Kidney (tissue), 14 donors: ENCODE data around the gene WFS1. TPM values are rescaled to one million over a fixed set of nuclear protein-coding genes. Genes with fewer than 3 reads are reported as not detected.
A peak's percentile ranks its signal among the peaks of the same experiment; 100 is the strongest.

Source experiments
- DNase-seq, 5 donors: peaks; one replicate each; pipeline ENCODE4 v3.0.0-alpha.2; 2013 to 2020
- FAIRE-seq: peaks from 2 replicates; lab custom pipeline; 2012; peaks lifted over from hg19 to GRCh38; lab: Jason Lieb, UNC
- H3K27ac ChIP-seq, 2 donors: one replicate each; pipeline ENCODE4 v1.7.0; 2013; ENCODE audit warnings: low read depth in 2 of 2, low read length in 2 of 2, inconsistent platforms in 1 of 2
- H3K27me3 ChIP-seq: one replicate; pipeline ENCODE4 v1.7.1; 2013; ENCODE audit warnings: low read length, inconsistent platforms; ENCODE audit not compliant: control insufficient read depth, insufficient read depth
- H3K36me3 ChIP-seq, 3 donors: one replicate each; pipeline versions ENCODE4 v1.7.0 to v1.7.1; 2013; ENCODE audit warnings: low read length in 3 of 3, control low read depth in 1 of 3, inconsistent platforms in 1 of 3; ENCODE audit not compliant: insufficient read depth in 3 of 3, control insufficient read depth in 2 of 3
- H3K4me1 ChIP-seq, 3 donors: one replicate each; pipeline versions ENCODE4 v1.7.0 to v1.7.1; 2013; ENCODE audit warnings: low read length in 3 of 3, inconsistent platforms in 1 of 3, low read depth in 1 of 3; ENCODE audit not compliant: control insufficient read depth in 2 of 3, insufficient read depth in 2 of 3
- H3K4me3 ChIP-seq, 3 donors: one replicate each; pipeline versions ENCODE4 v1.7.0 to v1.8.1; 2013; ENCODE audit warnings: low read length in 3 of 3, control low read depth in 1 of 3, inconsistent platforms in 1 of 3
- H3K9ac ChIP-seq, 3 donors: one replicate each; pipeline versions ENCODE4 v1.7.0 to v1.7.1; 2013; ENCODE audit warnings: low read length in 3 of 3, control low read depth in 1 of 3, inconsistent platforms in 1 of 3
- H3K9me3 ChIP-seq, 3 donors: one replicate each; pipeline versions ENCODE4 v1.7.0 to v1.7.1; 2013; ENCODE audit warnings: low read length in 3 of 3, control low read depth in 1 of 3, inconsistent platforms in 1 of 3; ENCODE audit not compliant: control insufficient read depth in 2 of 3, insufficient read depth in 1 of 3
- intact Hi-C: fragments of 100-400 bp; cut with DNase I; formaldehyde crosslinking; loops from one replicate; pipeline ENCODE4 v1.11.1; 2022
- polyA plus RNA-seq: library from polyadenylated mRNA; stranded (reverse); fragments of 350-450 nt; fragmentation: Illumina TruSeq; extraction: RNeasy Lipid Tissue Mini Kit (QIAGEN cat#74804); gene quantifications from one replicate; pipeline ENCODE4 v1.2.3, GENCODE V29; 2014; ENCODE audit warnings: low read depth, low replicate concordance; ENCODE audit not compliant: insufficient read depth
- total RNA-seq: library from RNA; stranded (reverse); fragmentation: NEBNext Ultra II Directional; extraction: Animal tissue kit (Norgen Biotek cat#: 25700); gene quantifications from one replicate; pipeline ENCODE4 v1.2.1, GENCODE V29; 2021
- TF ChIP-seq, protein P1 (sequence below): IDR thresholded peaks from 3 replicates; pipeline ENCODE4 v1.5.1; 2012; ENCODE audit warnings: mild to moderate bottlenecking, moderate library complexity, borderline replicate concordance; ENCODE audit not compliant: insufficient read depth; ENCODE audit errors: extremely low read depth
- donor health status: control.
- donor health status: control.
- donor health status: control.
- donor health status: control.
- donor health status: control.
- donor health status: DM: yes; HTN: yes; CAD: no.
- donor health status: Normal renal cell carcinoma (clear cell type).

Gene WFS1
- total and polyA plus RNA-seq, 2 donors from 2014 or later, result 20.8 to 31.4 TPM

DNA sequence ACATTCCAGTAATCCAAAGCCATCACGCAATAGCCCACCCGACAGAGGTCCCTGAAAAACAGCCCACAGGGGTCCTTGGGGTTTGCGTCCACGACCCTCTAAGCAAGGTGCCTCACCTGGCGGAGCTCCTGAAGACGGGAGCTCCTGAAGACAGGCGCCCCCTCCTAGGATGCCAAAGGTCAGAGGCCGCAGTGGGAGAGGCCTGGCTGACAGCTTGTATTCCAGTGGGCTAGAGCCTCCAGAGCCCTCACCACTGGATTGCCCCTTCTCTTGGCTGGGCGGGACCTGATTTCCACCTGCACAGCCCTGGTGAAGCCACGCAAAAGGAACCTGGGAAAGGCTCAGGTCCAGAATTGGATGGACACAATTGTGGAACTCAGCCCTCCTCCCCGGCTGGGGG lies 29.7 kb upstream of the WFS1 start:
- Histone ChIP-seq H3K27ac (no peak overlapping the region), H3K4me1 (no peaks in the 10 kb centered on the region), H3K27me3 (no peaks in the 10 kb centered on the region), H3K36me3 (no peaks in the 10 kb centered on the region), H3K4me3 (no peak overlapping the region), H3K9ac (no peak overlapping the region), H3K9me3 (peaks cover 0 to 3% (median 0%) of the 10 kb centered on the region in 3 donors)
- DNase-seq, result peak in 1 of 5 donors; percentile 27
- intact Hi-C loops, result no loop called here
- TF ChIP-seq, protein P1, sequence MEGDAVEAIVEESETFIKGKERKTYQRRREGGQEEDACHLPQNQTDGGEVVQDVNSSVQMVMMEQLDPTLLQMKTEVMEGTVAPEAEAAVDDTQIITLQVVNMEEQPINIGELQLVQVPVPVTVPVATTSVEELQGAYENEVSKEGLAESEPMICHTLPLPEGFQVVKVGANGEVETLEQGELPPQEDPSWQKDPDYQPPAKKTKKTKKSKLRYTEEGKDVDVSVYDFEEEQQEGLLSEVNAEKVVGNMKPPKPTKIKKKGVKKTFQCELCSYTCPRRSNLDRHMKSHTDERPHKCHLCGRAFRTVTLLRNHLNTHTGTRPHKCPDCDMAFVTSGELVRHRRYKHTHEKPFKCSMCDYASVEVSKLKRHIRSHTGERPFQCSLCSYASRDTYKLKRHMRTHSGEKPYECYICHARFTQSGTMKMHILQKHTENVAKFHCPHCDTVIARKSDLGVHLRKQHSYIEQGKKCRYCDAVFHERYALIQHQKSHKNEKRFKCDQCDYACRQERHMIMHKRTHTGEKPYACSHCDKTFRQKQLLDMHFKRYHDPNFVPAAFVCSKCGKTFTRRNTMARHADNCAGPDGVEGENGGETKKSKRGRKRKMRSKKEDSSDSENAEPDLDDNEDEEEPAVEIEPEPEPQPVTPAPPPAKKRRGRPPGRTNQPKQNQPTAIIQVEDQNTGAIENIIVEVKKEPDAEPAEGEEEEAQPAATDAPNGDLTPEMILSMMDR, result no peak
- FAIRE-seq, result no peak

DNA sequence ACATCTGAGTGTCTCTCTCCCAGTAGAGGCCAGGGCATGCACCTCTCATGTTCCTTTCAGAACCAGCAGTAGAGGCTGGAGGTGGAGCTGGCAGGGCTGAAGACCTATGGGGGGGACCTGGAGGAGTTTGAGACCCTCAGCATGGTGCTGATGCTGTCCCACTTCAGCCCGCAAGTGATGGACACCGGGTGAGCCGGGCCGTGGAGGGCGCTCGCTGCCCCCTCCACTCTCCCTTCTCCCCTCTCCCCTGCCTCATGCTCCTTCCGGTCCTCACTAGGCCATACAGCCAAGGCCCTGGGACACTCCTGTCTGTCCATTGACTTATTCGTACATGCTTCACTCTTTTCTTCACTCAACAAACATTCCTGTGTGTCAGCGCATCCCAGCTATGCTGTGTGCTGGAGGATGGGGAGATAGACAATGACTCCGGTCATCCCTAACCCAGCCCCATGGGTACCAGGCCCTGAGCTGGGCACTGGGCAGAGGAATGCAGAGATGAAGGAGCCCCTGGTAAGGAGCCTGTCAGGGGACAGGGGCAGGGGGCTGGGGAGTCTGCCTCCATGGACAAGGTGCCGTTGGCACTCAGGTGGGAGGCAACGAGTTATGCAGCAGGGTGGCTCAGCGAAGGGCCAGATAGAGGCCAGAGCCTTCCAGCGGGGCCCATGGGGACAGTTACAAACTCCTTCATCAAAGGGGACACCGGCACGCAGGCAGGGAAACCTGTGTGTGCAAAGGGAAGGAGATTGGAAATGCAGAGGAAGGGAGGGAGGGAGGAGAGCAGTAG lies 28.4 kb upstream of the WFS1 start:
- Histone ChIP-seq H3K4me1 (no peaks in the 10 kb centered on the region), H3K36me3 (no peaks in the 10 kb centered on the region), H3K9ac (no peak overlapping the region), H3K4me3 (no peak overlapping the region), H3K27ac (no peak overlapping the region), H3K27me3 (no peaks in the 10 kb centered on the region), H3K9me3 (peaks cover 0 to 3% (median 0%) of the 10 kb centered on the region in 3 donors)
- TF ChIP-seq, protein P1, result no peak
- DNase-seq, result peak in 1 of 5 donors; percentile 35
- intact Hi-C loops, result no loop called here
- no peak for FAIRE-seq

DNA sequence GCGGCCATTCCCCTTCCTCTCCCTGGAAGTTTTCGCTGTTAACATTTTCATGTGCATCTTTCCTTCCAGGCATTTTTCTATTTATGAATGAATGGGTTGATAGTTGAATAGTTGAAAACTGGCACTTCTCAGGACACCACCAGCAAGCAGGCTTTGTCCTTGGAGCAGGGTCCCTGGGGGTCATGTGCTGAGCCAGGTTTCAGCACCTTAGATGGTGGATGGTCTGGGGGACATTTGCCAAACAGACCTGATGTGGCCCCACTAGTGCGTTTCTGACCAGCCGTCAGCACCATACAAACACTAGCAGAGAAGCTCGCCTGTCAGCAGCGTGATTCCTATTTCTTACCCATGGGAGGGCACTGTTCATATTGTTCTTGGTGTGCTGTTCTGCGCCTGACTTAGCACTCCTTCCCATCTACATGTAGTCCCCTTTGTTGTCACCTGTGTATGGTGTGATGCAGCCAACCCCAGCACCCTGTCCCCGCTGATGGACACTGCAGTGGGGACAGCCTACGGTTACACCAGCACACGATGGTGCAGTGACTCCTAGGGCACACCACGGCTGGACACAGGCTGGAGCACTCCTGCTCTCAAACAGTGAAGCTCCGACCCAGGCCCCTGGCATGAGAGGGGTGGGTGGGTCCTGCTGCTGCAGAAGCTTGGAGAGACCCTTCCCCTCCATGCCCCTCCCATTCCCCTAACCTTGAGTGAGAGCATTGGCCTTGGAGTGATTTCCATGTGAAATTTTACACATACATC lies 27.2 kb upstream of the WFS1 start:
- Histone ChIP-seq H3K9ac (no peak overlapping the region), H3K27ac (no peak overlapping the region), H3K36me3 (no peaks in the 10 kb centered on the region), H3K9me3 (peaks cover 0 to 3% (median 0%) of the 10 kb centered on the region in 3 donors), H3K4me3 (no peak overlapping the region), H3K4me1 (no peaks in the 10 kb centered on the region), H3K27me3 (no peaks in the 10 kb centered on the region)
- intact Hi-C loops, result no loop called here
- no peak for DNase-seq
- TF ChIP-seq, protein P1, result no peak
- no peak for FAIRE-seq
